ENCODE measurements around the gene NR4A3. TPM values are rescaled to one million over a fixed set of nuclear protein-coding genes. Genes with fewer than 3 reads are reported as not detected.

Gene NR4A3
- total RNA-seq, 2 experiments from 2014 or later: 1.2 TPM

Other genes starting within 250 kb of the NR4A3 start
- gene STX17, start 84.8 kb downstream of the NR4A3 start, total RNA-seq: 10 to 100 TPM; 46.0 to 47.1 TPM